GM19463 (cell line): ENCODE data around the gene ITGAD.
A peak's percentile ranks its signal among the peaks of the same experiment; 100 is the strongest.

Source experiments
- ATAC-seq: cut with Tn5 transposase; IDR thresholded peaks from one replicate; pipeline ENCODE4 v1.9.1; 2021; ENCODE audit warnings: mild to moderate bottlenecking, moderate library complexity; ENCODE audit not compliant: unreplicated experiment

Gene ITGAD

DNA sequence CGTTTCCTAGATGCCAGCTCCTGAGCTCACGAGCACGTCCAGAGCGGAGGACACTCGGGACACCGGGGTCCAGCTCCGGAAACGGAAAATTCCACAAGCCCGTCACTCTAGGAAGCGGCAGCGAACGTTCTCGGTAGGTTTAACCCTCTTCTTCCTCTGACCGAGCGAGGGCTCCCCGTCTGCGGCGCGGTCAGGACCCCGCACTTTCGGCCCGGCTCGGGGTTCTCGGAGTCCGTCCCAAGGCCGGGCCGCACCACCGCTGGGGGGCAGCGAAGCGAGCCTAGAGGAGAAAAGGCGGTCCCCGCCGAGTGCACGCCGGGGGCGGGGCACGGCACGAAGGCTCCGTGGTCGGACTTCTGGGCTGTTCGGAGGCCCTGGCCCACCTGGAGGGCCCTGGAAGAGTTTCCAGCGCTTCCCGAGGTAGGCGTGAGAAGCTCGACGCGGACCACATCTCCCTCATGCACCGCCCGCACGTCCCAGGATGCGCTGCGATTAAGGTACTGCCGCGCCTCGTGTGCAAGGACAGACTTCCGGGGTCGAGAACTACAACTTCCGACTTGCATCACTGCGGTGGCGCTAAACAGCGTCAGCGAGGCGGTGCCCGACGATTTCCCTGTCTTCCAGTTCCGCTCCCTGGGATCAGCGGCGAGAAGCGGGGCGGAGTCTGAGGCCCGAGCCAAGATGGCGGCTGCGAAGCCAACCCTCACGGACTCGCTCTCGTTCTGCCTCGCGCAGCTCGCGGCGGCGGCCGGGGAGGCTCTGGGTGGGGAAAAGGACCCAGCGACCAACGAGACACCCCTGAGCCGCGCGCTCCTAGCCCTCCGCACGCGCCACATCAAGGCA, 65.9 kb downstream of the ITGAD start, which contains the start of gene ARMC5:
TSS of gene ARMC5 (plus strand) at position 658 of the 843 bp plus-strand sequence. CDS start at position 682, 24 bp downstream.
- peak; percentile 68 for ATAC-seq

DNA sequence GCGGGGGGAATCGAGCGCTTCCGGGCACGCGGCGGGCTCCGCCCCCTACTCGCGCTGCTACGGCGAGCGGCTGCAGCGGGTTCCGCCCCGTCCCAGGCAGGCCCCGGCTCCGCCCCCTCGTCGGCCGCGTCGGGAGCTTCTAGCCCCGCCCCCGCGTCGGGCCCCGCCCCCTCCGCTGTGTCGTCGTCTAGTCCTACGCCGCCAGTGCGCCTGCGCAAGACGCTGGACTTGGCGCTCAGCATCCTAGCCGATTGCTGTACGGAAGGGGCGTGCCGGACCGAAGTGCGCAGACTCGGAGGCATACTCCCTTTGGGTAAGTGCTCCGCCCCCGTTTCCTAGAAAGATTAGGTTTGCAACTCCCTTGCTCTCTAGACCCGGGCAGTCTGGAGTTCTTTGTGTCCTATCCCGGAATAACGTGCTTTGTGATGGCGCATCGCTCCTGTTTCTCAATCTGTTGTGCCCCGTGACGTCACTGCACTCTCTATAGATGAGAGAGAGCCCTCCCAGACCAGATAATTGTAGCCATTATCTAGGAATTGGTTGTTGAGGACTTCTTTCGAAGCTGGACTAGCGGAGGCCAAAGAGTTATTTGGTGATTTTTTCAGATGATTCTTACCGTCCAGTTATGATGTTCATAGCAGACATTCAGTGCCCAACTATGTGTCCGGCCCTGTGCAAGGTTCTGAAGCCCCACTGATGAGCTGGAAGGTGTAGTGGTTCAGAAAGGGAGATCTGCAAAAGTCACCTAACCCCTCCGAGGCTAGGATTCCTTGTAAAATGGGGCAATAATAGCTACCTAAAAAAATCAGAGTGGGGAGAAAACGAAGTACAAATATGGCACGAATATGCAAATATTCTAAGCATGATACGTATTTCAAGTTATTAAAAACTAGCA, 66.8 kb downstream of the ITGAD start:
- ATAC-seq: peak; percentile 67

DNA sequence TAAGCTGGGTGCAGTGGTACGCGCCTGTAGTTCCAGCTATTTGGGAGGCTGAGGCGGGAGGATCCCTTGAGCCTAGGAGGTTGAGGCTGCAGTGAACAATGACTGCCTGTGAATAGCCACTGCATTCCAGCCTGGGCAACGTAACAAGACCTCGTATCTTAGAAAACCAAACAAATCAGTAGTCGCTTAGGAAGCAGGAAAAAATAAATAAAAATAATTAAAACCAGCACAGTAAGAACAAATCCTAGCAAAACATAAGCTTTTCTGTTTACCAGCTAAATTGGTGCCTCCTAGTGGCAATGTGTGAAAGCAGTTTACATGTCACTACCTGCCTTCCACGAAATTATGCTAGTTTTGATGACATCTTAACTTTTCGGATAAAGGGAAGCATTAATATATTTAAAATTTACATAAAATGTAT, 67.5 kb downstream of the ITGAD start:
- no peak for ATAC-seq

DNA sequence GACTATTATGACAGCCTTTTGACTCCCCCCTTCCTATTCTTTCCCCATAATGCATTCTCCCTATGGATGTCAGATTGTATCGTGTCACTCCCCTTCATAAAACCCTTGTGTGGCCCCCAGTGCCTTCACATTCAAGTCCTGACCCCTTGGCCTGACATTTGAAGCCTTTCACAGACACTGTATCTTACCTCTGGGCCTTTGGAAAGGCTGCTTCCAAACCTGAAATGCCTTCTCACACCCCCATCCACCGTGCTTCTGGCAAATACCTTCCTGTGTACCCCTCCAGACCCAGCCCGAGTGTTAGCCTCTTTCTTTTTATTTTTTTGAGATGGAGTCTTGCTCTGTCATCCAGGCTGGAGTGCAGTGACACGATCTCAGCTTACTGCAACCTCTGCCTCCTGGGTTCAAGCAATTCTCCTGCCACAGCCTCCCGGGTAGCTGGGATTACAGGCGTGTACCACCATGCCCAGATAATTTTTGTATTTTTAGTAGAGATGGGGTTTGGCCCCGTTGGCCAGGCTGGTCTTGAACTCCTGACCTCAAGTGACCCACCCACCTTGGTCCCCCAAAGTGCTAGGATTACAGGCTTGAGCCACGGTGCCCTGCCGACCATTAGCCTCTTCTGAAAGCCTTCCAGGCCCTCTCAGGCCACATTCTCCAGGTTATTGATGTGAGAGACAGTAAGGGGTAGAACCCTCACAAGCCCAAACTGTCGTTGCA, 68.2 kb downstream of the ITGAD start:
- ATAC-seq: no peak

DNA sequence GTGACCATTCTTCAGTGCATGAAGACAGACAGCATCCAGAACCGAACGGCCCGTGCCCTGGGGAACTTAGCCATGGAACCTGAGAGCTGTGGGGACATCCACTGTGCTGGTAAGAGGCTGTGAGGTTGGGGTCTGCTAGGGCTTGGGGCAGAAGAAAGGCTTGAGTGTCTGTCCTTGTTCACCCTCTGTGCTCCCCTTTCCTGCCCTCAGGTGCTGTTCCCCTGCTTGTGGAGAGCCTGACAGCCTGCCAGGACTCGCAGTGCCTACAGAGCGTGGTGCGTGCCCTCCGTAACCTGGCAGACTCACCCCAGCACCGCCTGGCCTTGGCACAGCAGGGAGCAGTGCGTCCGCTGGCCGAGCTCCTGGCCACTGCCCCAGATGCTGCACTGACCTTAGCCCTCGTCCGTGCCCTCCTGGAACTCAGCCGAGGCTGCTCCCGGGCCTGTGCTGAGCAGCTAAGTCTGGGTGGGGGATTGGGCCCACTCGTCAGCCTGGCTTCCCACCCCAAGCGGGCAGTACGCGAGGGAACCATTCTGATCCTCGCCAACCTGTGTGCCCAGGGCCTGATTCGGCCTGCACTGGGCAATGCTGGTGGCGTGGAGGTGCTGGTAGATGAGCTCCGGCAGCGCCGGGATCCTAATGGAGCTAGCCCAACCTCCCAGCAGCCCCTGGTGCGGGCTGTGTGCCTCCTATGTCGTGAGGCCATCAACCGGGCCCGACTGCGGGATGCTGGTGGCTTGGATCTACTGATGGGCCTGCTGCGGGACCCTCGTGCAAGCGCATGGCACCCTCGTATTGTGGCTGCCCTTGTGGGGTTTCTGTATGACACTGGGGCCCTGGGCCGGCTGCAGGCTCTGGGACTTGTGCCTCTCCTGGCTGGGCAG, 69.0 kb downstream of the ITGAD start:
- no peak for ATAC-seq

DNA sequence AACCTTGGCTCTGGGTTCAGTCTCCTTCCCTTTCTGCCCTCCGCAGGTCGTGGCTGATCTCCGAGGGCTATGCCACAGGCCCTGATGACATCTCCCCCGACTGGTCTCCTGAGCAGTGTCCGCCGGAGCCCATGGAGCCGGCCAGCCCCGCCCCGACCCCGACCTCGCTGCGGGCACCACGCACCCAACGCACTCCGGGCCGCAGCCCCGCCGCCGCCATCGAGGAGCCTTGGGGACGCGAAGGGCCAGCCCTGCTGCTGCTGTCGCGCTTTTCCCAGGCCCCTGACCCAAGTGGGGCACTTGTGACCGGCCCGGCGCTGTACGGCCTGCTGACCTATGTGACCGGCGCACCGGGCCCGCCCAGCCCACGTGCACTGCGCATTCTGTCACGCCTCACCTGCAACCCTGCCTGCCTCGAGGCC, 71.2 kb downstream of the ITGAD start:
- no peak for ATAC-seq

DNA sequence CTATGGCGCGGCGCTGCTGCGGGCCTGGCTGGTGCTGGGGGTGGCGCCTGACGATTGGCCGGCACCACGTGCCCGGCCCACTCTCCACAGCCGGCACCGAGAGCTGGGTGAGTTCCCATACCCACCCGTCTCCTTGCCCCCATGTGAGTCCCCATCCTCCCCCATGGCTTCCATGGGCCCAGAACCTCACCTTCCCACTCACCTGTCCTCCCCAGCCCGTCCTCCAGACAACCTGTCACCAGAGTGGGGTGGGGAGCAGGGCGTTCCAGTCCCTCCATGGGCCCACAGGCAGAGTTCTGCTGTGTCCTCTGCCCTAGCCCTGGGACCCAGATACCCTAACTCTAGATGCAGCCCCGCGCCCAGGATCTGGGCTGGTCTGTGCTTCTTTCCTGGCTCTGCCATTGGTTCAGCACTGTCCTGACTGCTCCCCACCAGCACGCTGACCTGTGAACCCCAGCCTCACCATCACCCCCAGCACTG, 71.7 kb downstream of the ITGAD start:
- no peak for ATAC-seq

DNA sequence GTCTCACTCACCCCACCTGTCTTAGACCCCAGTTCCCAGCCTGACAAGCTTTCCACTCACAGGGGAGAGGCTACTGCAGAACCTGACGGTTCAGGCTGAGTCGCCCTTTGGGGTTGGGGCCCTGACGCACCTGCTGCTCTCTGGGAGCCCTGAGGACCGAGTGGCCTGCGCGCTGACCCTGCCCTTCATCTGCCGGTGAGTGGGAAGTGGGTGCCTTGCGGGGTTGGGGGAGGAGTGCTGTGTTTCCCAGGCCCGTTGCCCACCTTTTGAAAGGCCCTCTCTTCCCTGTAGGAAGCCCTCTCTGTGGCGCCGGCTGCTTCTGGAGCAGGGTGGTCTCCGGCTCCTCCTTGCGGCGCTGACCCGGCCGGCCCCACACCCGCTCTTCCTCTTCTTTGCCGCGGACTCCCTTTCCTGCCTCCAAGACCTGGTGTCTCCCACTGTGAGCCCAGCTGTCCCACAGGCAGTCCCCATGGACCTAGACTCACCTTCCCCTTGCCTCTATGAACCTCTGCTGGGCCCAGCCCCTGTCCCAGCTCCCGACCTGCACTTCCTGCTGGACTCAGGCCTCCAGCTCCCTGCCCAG, 72.7 kb downstream of the ITGAD start:
- ATAC-seq: no peak

DNA sequence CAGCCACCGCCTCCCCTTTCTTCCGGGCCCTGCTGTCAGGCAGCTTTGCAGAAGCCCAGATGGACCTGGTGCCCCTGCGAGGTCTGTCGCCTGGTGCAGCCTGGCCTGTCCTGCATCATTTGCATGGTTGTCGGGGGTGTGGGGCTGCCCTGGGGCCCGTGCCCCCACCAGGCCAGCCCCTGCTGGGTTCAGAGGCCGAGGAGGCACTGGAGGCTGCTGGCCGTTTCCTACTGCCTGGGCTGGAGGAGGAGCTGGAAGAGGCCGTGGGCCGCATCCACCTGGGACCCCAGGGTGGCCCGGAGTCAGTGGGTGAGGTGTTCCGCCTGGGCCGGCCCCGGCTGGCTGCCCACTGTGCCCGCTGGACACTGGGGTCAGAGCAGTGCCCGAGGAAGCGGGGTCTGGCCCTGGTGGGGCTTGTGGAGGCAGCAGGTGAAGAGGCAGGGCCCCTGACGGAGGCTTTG, 73.3 kb downstream of the ITGAD start:
- ATAC-seq: no peak

DNA sequence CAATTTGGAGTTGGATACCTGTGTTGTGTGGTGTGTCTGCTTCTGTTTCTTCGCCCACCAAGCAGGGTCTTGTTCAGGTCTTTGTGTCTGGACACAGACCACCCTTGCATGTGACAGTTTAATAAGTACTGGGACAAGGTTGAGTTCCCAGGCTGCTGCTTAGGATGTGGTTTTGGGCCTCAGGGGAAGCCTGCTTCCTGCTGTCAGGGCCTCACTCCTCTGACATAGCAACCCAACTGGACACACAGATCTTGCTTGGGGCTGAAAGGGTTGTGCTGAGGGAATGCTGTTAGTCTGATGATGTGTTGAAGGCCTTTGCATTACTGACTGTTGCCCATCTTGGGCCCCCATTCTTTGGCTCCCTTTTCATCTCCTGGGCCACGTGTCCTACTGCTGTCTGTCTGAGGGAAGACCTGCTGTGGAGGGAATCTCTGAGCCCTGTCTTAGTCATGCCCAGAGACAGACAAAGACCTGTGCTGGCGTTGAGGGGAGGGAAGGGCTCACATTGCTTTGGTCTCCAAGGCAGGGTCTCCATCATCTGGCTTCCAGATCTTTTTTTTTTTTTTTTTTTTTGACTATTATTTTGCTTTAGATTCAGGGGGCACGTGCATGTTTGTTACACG, 74.1 kb downstream of the ITGAD start:
- no peak for ATAC-seq

DNA sequence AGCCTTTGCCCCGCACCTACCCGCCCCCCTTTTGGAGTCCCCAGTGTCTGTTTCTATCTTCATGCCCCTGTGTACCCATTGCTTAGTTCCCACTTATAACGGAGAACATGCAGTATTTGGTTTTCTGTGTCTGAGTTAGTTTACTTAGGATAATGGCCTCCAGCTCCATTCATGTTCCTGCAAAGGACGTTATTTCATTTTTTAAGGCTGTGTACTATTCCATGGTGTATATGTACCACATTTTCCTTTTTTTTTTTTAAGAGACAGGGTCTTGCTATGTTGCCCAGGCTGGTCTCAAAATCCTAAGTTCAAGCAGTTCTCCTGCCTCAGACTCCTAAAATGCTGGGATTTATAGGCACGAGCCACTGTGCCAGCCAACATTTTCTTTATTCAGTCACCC, 74.7 kb downstream of the ITGAD start:
- ATAC-seq: no peak

DNA sequence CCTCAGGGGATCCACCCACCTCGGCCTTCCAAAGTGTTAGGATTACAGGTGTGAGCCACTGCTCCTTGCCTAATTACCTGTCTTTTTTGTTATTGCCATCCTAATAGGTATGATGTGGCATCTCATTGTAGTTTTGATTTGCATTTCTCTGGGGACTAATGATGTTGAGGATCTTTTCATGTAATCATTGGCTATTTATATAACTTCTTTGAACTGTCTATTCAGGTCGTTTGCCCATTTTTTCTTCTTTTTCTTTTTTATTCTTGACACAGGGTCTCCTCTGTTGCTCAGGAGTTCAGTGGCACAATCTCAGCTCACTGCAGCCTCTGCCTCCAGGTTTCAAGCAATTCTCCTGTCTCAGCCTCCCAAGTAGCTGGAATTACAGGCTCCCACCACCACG, 77.5 kb downstream of the ITGAD start:
- no peak for ATAC-seq

DNA sequence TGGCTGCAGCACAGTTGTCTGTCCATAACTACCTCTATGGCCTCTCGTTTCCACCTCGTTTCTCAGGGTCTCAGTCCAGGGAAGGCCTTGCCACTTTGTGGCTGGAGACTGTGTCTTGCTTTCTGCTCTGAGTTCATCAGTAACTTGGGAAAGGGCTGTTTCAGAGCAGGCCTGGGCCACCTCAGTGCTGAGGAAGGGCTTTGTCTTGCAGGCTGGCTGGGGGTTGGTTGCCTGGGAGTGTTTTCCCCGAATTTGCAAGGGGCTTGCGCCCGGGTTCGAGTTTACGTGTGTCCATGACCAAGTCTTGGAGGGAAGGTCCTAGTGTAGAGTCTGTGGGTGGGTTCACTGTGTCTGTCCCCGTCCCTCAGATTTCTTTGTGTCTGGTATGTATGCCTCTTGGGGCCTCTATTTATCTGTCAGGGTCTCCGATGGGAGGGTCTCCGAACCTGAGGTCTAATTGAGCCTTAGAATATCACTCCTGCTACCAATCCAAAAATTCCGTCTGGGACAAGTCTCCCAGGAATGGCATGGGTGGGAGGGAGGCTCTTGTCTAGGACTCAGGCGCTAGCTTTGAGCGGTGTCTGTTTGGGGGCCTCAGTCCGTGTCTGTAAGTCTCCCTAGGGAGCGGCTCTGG, 78.2 kb downstream of the ITGAD start:
- no peak for ATAC-seq

DNA sequence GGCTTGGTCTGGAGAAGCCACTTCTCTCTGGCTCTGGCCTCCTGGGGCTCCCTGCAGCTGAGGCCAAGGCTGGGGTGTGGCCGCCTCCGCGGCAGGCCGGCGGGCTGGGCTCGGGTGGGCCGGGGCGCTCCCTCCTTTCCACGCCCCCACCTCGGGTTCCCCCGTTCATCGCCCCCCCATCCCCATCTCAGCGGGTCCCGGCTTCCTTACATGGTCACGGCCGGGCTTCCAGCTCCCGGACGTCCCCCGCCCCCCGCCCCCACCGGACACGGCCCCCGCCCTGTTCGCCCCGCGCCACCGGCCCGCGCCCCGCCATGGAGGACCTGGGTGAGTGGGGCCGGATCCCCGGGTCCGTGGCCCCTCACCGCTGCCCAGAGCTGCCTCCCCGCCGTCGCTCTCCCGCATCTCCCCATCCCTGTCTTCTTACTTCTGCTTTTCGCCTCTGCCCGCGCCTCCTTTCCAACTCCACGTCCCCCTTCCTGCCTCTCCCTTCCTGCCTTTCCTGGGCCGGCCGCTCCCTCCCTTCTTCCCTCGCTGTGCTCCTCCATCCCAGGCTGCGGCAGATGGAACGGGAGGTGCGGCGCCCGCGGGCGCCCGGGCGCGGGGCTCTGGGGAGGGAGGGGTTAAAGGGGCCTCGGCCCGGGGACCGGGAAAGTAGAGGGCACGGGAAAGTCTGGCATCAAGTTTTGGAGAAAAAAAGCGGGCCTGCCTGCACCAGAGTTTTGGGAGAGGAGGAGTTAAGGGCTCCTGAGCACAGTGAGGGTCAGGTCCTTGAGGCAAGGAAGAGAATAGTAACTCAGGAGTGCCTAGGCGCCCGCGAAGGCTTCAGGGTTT, 79.0 kb downstream of the ITGAD start, which contains the start of gene TGFB1I1:
TSS of gene TGFB1I1 (plus strand) at position 278 of the 834 bp plus-strand sequence. CDS start at position 315, 37 bp downstream.
- ATAC-seq: peak; percentile 30

DNA sequence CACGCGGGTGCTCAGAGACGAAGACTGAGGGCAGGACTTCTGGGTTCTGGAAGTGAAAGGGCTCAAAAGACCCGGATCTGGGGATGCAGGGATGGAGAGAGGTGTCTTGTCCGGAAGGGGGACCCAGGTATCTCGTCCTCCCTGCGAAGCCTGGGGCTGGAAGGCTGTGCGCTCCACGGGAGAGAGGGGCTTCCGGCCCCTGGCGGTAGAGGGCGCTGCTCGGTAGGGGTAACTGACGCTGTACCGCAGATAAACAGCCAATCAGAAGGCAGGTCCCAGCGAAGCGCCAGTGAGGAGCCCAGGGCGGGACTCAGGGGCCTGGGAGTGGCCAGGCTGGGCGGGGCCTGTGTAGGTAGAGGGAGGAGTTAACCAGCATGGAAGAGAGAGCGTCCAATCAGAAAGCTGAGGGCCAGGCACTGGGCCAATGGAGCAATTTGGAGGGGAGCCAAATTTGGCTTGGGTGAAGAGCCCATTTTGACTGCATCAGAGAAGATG, 79.6 kb downstream of the ITGAD start:
- no peak for ATAC-seq

DNA sequence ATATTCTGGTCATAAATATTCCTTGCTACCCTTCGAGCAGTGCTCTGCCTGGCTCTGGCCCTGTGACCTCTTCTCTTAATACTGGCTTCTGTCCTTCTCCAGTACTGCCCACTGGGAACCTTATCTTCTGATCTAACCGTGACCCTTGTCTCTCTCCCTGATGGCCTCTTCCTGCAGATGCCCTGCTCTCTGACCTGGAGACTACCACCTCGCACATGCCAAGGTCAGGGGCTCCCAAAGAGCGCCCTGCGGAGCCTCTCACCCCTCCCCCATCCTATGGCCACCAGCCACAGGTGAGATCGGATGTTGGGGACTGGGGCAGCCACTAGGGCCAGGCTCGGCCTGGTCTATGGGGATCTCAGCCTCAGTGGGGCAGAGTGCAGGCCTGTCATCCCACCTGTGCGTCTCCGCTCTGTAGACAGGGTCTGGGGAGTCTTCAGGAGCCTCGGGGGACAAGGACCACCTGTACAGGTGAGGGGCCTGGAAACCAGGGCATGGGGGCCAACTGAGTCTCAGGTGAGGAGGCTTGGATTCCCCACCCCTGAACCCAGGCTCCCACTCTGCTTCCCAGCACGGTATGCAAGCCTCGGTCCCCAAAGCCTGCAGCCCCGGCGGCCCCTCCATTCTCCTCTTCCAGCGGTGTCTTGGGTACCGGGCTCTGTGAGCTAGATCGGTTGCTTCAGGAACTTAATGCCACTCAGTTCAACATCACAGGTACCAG, 80.3 kb downstream of the ITGAD start:
- ATAC-seq: no peak
